Nephron (organoid): ENCODE measurements around the gene COG1.
A peak's percentile ranks its signal among the peaks of the same experiment; 100 is the strongest.

Experiments used
- H3K27ac Mint-ChIP-seq, 3 experiments: 2 replicates each; pipeline ENCODE4 v1.8.0; 2020; ENCODE audit warnings: mixed read lengths in 3 of 3, mild to moderate bottlenecking in 2 of 3, moderate library complexity in 1 of 3
- H3K27me3 Mint-ChIP-seq: 2 replicates; pipeline ENCODE4 v1.8.0; 2021; ENCODE audit warnings: low read depth, mild to moderate bottlenecking, moderate library complexity, mixed read lengths
- H3K36me3 Mint-ChIP-seq: 2 replicates; pipeline ENCODE4 v1.8.0; 2020; ENCODE audit warnings: low read depth, mixed read lengths
- H3K4me1 Mint-ChIP-seq: 2 replicates; pipeline ENCODE4 v1.8.0; 2020; ENCODE audit warnings: mixed read lengths
- H3K4me3 Mint-ChIP-seq, 3 experiments: 2 replicates each; pipeline ENCODE4 v1.8.0; 2020; ENCODE audit warnings: mild to moderate bottlenecking in 3 of 3, mixed read lengths in 3 of 3, moderate library complexity in 2 of 3
- H3K9me3 Mint-ChIP-seq: 2 replicates; pipeline ENCODE4 v1.8.0; 2020; ENCODE audit warnings: mixed read lengths
- TF ChIP-seq, protein P1 (sequence below), 3 experiments: fragments of 200-600 bp; sonication (generic); IDR thresholded peaks; one replicate each; pipeline ENCODE4 v1.5.0; 2021; ENCODE audit warnings: antibody characterized with exemption in 3 of 3; ENCODE audit not compliant: unreplicated experiment in 3 of 3

The COG1 gene

DNA sequence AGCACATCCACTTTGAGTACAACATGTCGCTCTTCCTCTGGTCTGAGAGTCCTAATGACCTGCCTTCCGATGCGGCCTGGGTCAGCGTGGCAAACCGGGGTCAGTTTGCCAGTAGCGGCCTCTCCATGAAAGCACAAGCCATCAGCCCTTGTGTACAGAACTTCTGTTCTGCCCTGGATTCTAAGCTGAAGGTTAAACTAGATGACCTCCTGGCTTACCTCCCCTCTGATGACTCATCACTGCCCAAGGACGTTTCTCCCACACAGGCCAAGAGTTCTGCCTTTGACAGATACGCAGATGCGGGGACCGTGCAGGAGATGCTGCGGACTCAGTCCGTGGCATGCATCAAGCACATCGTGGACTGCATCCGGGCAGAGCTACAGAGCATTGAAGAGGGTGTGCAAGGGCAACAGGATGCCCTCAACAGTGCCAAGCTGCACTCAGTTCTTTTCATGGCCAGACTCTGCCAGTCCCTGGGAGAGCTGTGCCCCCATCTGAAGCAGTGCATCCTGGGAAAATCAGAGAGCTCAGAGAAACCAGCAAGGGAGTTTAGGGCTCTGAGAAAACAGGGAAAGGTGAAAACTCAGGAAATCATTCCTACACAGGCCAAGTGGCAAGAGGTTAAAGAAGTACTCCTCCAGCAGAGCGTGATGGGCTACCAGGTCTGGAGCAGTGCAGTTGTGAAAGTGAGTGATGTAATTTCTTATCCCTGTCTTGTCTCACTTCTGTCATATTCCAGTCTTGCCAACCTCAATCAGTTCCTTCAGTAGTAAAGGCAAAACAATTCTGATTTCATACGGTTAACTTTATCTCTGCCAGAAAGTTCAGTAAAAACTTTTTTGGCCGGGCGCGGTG, 8.6 kb downstream of the COG1 start:
- peaks cover 13% of the 10 kb centered on the region for H3K4me1 Mint-ChIP-seq
- H3K27me3 Mint-ChIP-seq = peaks cover 3% of the 10 kb centered on the region
- peaks cover 90% of the 10 kb centered on the region for H3K36me3 Mint-ChIP-seq
- TF ChIP-seq, protein P1, sequence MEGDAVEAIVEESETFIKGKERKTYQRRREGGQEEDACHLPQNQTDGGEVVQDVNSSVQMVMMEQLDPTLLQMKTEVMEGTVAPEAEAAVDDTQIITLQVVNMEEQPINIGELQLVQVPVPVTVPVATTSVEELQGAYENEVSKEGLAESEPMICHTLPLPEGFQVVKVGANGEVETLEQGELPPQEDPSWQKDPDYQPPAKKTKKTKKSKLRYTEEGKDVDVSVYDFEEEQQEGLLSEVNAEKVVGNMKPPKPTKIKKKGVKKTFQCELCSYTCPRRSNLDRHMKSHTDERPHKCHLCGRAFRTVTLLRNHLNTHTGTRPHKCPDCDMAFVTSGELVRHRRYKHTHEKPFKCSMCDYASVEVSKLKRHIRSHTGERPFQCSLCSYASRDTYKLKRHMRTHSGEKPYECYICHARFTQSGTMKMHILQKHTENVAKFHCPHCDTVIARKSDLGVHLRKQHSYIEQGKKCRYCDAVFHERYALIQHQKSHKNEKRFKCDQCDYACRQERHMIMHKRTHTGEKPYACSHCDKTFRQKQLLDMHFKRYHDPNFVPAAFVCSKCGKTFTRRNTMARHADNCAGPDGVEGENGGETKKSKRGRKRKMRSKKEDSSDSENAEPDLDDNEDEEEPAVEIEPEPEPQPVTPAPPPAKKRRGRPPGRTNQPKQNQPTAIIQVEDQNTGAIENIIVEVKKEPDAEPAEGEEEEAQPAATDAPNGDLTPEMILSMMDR (IDR thresholded peaks at IDR 0.05; ENCODE audit: unreplicated experiment in 3 of 3) = no peak
- H3K4me3 Mint-ChIP-seq = no peak overlapping the region
- H3K27ac Mint-ChIP-seq = peak overlapping the region in 1 of 3 experiments; percentile 38
- no peaks in the 10 kb centered on the region for H3K9me3 Mint-ChIP-seq

DNA sequence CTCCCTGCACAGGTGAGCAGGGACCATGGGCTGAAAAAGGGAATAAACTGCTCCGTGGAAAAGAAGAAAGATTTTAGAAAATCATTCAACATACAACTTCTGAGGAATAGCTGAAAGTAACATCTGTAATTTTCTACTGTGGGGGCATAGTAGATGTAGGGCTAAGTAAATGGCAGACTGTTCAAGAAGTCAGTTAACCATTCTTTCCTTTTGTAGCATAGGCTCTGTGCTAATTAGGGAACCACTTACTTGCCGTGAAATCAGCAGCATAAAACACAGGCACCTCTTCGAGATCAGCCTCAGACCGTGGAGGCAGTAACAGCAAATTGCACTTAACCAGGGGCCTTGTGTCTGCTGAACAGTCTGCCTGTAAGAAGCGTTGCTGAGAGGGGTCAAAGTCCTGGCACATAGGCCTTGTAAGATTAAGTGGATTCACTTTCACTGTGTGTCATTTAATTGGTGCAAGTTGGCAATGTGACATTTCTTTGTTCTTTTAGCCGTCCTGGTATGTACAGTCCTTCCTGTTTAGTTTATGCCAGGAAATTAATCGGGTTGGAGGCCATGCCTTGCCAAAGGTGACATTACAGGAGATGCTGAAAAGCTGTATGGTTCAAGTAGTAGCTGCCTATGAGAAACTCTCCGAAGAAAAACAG, 10.4 kb downstream of the COG1 start:
- TF ChIP-seq, protein P1 (IDR thresholded peaks at IDR 0.05; ENCODE audit: unreplicated experiment in 3 of 3) = no peak
- H3K27ac Mint-ChIP-seq = peak overlapping the region; percentile 92 to 98 (median 94)
- peak overlapping the region in 2 of 3 experiments; percentile 12 to 23 for H3K4me3 Mint-ChIP-seq
- H3K4me1 Mint-ChIP-seq = peaks cover 9% of the 10 kb centered on the region
- peaks cover 89% of the 10 kb centered on the region for H3K36me3 Mint-ChIP-seq
- no peaks in the 10 kb centered on the region for H3K27me3 Mint-ChIP-seq
- H3K9me3 Mint-ChIP-seq = no peaks in the 10 kb centered on the region

DNA sequence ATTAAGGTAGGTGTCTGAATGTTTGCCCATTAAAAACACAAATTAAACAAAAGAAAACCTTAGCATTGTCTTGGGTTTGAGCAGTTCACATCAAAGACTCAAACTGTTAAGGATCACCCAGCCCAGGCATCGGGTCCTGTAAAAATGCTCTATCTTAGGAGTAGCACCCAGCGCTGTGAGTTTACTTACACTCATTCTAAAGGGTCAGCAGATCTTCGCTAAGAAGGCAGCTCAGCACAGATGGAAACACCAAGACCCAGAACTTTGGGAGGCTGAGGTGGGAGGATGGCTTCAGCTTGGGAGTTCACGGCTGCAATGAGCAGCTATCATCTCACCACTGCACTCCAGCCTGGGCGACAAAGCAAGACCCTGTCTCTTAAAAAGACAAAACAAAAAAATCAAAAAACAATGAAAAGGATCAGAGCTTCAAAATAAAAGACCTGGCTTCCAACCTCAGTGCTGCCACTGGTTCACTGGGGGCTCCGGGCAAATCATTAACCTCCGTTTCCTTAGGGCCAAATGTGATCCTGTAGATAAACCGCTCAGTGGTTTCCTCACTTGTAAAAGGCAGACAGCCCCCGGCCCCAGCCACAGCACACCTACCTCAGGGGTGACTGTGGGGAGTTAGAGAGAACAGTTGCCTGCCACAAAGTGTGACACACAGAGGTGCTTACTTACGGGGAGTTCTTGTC, 11.1 kb downstream of the COG1 start:
- H3K27me3 Mint-ChIP-seq = no peaks in the 10 kb centered on the region
- no peaks in the 10 kb centered on the region for H3K9me3 Mint-ChIP-seq
- peaks cover 9% of the 10 kb centered on the region for H3K4me1 Mint-ChIP-seq
- TF ChIP-seq, protein P1 (IDR thresholded peaks at IDR 0.05; ENCODE audit: unreplicated experiment in 3 of 3) = no peak
- H3K4me3 Mint-ChIP-seq = peak overlapping the region in 2 of 3 experiments; percentile 23 to 32
- H3K27ac Mint-ChIP-seq = peak overlapping the region; percentile 92 to 98 (median 94)
- peaks cover 89% of the 10 kb centered on the region for H3K36me3 Mint-ChIP-seq

DNA sequence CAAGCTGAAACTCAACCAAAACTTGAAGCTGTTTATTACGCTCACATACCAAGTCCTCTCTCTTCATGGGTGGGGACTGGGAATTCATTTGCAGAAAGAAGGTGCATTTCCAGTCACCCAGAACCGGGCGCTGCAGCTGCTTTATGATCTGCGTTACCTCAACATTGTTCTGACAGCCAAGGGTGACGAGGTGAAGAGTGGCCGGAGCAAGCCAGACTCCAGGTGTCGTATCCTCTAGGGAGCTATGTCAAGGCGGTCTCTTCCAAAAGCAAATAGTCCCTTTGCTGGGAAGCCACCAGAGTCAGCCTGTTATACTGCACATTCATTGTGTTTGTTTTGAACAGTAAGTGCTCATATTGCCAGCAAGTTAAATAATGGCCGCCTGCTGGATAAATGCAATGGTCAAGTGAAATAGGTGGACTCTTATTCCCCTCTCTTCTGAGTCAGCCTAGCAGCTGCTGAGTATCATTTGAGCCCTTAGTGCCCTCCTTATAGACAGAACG, 12.7 kb downstream of the COG1 start:
- Mint-ChIP-seq H3K27me3 (no peaks in the 10 kb centered on the region), H3K36me3 (peaks cover 79% of the 10 kb centered on the region), H3K4me3 (no peak overlapping the region), H3K27ac (peak overlapping the region; percentile 63 to 86 (median 68)), H3K9me3 (no peaks in the 10 kb centered on the region), H3K4me1 (peaks cover 9% of the 10 kb centered on the region)
- TF ChIP-seq, protein P1 (IDR thresholded peaks at IDR 0.05; ENCODE audit: unreplicated experiment in 3 of 3) = no peak

DNA sequence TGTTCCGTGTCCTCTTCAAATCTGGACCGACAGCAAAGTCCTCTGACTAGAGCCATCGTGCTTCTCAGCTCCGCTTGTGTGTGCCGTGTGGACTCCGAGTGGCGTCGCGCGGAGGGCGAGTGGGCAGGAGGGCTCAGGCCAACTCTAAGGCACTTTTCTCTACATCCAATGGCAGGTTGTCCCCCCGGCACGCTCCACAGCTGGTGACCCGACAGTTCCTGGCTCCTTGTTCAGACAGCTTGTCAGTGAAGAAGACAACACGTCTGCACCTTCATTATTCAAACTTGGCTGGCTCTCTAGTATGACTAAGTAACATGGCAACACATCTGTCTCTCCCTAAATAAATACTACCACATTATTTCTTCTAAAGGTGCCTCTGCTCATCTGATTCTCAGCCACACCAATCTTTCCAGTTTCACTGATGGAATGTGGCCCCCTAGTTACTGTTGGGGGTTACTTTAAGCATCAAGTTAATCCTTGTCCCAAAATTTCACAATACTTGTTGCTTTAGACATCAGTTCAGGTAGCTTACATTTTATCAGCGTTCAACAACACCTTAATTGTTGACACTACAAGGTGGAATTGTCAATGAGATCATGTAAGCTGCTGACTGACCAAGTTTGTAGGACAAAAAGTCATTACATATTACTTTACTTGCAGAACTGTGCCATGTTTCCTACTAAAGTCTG, 15.4 kb downstream of the COG1 start:
- TF ChIP-seq, protein P1 (IDR thresholded peaks at IDR 0.05; ENCODE audit: unreplicated experiment in 3 of 3) = no peak
- no peaks in the 10 kb centered on the region for H3K27me3 Mint-ChIP-seq
- H3K36me3 Mint-ChIP-seq = peaks cover 60% of the 10 kb centered on the region
- no peaks in the 10 kb centered on the region for H3K9me3 Mint-ChIP-seq
- peaks cover 4% of the 10 kb centered on the region for H3K4me1 Mint-ChIP-seq
- H3K27ac Mint-ChIP-seq = no peak overlapping the region
- no peak overlapping the region for H3K4me3 Mint-ChIP-seq
